ENCODE results near the gene BDKRB2. TPM values are rescaled to one million over a fixed set of nuclear protein-coding genes. Genes with fewer than 3 reads are reported as not detected.

Gene BDKRB2
- total RNA-seq, 1 donor from 2014 or later, result 2.6 TPM

DNA sequence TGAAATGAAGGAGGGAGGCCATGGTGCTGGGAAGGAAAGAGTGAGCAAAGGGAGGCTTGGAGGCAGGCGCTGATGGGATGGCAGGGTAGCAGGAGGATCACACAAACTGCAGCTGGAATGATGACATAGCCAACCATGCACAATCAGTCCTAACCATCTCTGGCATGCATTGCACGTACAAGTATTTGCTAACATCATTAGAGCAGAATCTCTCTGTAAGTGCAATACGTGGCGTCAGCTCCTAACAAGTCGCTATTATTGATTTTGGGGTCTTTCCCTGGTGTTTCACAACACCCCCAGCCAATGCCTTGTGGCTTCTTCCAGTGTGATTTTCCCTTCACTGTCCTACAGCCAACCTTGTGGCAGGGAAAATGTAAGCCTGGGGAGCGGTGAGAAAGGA lies 69.9 kb downstream of the BDKRB2 start:
- H3K36me3 ChIP-seq (ENCODE audit: control insufficient read depth in 3 of 3, insufficient read depth in 3 of 3, low read length in 3 of 3), result peaks cover 0 to 3% (median 0%) of the 10 kb centered on the region in 3 donors
- peaks cover 0 to 2% (median 2%) of the 10 kb centered on the region in 3 donors for H3K4me1 ChIP-seq (ENCODE audit: control insufficient read depth in 3 of 3, insufficient read depth in 3 of 3, low read length in 3 of 3)
- H3K9ac ChIP-seq (ENCODE audit: low read depth in 1 of 3, low read length in 3 of 3), result no peak overlapping the region
- H3K27ac ChIP-seq (ENCODE audit: low read depth, low read length), result no peak overlapping the region
- H3K4me3 ChIP-seq (ENCODE audit: low read length in 3 of 3), result no peak overlapping the region
- H3K27me3 ChIP-seq (ENCODE audit: control insufficient read depth in 3 of 3, insufficient read depth in 3 of 3, low read length in 3 of 3), result no peaks in the 10 kb centered on the region
- peaks cover 0 to 8% (median 7%) of the 10 kb centered on the region in 3 donors for H3K9me3 ChIP-seq (ENCODE audit: control insufficient read depth in 3 of 3, low read length in 3 of 3)

DNA sequence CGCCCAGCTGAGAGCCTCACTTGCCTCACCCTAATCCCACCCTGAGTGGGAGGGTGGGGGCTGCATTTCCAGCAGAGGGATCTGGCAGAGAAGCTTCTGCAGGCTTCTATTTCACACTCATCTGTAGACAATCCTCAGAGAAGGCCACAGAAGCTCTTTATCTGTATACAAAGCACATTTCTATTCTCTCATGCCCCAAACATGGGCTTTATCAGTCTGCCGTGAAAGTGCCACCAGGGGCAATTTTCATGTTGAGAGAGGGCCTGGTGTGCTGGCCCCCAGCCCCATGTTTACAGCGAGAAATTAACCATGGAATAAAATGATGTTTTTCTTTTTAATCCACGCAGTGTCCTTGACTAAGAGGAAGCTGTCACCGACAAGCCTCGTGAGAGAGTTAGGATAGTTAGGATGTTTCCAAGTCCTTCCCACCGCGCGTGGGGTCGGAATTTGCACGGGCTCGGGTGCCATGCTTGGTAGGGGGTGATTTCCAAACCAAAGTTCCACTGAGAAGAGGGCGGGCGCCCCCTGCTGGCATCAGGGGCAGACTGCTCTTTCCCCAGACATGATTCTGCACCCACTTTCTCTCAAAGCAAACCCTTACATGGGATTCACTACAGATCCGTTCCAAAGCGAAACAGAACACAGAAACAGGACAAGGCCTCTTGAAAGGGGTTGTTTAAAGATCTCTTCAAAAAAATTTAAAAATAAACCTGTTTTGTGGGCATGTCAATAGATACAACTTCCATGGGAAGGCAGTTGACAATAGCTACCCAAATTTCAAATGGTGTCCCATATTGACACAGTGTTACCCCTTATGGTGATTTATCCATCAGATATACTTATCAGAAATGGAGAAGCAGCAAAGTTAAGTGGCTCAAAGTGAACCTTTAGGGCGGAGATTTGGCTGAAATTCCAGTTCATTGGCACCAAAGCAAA lies 70.8 kb downstream of the BDKRB2 start:
- no peak overlapping the region for H3K9ac ChIP-seq (ENCODE audit: low read depth in 1 of 3, low read length in 3 of 3)
- no peak overlapping the region for H3K27ac ChIP-seq (ENCODE audit: low read depth, low read length)

DNA sequence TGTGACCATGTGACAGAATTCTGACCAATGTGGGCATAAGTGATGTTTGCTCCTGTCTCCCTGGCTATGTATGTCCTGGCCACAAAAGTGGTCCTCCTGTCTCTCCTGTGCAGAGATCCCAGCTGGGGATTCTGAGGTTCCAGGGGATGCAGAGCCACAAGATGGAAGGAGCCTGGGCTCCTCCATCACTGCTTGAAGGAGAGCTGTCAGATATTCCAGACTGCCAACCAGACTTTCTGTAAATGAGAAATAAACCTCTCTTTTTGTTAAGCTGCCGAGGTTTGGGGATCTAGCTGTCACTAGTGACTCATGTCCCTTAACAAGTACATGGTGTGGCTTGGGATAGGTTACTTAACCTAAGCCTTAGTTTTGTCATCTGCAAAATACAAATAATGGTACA lies 73.3 kb downstream of the BDKRB2 start:
- Histone ChIP-seq H3K27me3 (ENCODE audit: control insufficient read depth in 3 of 3, insufficient read depth in 3 of 3, low read length in 3 of 3) (no peaks in the 10 kb centered on the region), H3K9me3 (ENCODE audit: control insufficient read depth in 3 of 3, low read length in 3 of 3) (peaks cover 0 to 7% (median 5%) of the 10 kb centered on the region in 3 donors), H3K36me3 (ENCODE audit: control insufficient read depth in 3 of 3, insufficient read depth in 3 of 3, low read length in 3 of 3) (peaks cover 0 to 11% (median 7%) of the 10 kb centered on the region in 3 donors), H3K27ac (ENCODE audit: low read depth, low read length) (no peak overlapping the region), H3K9ac (ENCODE audit: low read depth in 1 of 3, low read length in 3 of 3) (no peak overlapping the region), H3K4me3 (ENCODE audit: low read length in 3 of 3) (no peak overlapping the region), H3K4me1 (ENCODE audit: control insufficient read depth in 3 of 3, insufficient read depth in 3 of 3, low read length in 3 of 3) (no peaks in the 10 kb centered on the region)

More for the DNA sequence above, 70.8 kb downstream of the BDKRB2 start:
- peaks cover 0 to 2% (median 0%) of the 10 kb centered on the region in 3 donors for H3K4me1 ChIP-seq (ENCODE audit: control insufficient read depth in 3 of 3, insufficient read depth in 3 of 3, low read length in 3 of 3)
- H3K9me3 ChIP-seq (ENCODE audit: control insufficient read depth in 3 of 3, low read length in 3 of 3), result peaks cover 0 to 8% (median 7%) of the 10 kb centered on the region in 3 donors
- no peaks in the 10 kb centered on the region for H3K27me3 ChIP-seq (ENCODE audit: control insufficient read depth in 3 of 3, insufficient read depth in 3 of 3, low read length in 3 of 3)
- peaks cover 0 to 3% (median 0%) of the 10 kb centered on the region in 3 donors for H3K36me3 ChIP-seq (ENCODE audit: control insufficient read depth in 3 of 3, insufficient read depth in 3 of 3, low read length in 3 of 3)
- H3K4me3 ChIP-seq (ENCODE audit: low read length in 3 of 3), result no peak overlapping the region

DNA sequence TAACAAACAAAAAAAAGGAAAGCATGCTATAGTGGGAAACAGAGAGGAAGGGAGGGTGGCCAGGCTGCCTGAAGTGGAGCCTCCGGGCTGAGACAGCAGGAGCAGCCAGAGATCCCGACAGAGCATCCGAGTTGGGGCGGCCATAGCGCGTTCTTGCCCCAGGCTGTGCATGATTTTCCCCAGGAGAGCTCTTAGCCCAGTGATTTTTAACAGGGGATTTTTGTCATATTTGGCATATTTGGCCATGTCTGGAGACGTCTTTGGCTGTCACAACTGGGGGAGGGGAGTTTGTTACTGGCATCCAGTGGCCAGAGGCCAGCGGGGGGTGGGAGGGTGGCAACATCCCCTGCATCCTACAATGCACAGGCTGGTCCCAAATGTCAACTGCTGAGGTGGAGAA lies 74.9 kb downstream of the BDKRB2 start:
- Histone ChIP-seq H3K36me3 (ENCODE audit: control insufficient read depth in 3 of 3, insufficient read depth in 3 of 3, low read length in 3 of 3) (peaks cover 6 to 17% (median 14%) of the 10 kb centered on the region in 3 donors), H3K27ac (ENCODE audit: low read depth, low read length) (no peak overlapping the region), H3K9ac (ENCODE audit: low read depth in 1 of 3, low read length in 3 of 3) (no peak overlapping the region), H3K9me3 (ENCODE audit: control insufficient read depth in 3 of 3, low read length in 3 of 3) (peaks cover 0 to 7% (median 5%) of the 10 kb centered on the region in 3 donors), H3K27me3 (ENCODE audit: control insufficient read depth in 3 of 3, insufficient read depth in 3 of 3, low read length in 3 of 3) (no peaks in the 10 kb centered on the region), H3K4me1 (ENCODE audit: control insufficient read depth in 3 of 3, insufficient read depth in 3 of 3, low read length in 3 of 3) (no peaks in the 10 kb centered on the region), H3K4me3 (ENCODE audit: low read length in 3 of 3) (no peak overlapping the region)

- Histone ChIP-seq H3K9ac (ENCODE audit: low read depth in 1 of 3, low read length in 3 of 3) (no peak overlapping the region), H3K27ac (ENCODE audit: low read depth, low read length) (no peak overlapping the region), H3K27me3 (ENCODE audit: control insufficient read depth in 3 of 3, insufficient read depth in 3 of 3, low read length in 3 of 3) (no peaks in the 10 kb centered on the region)
Measured at GRCh38 chr14:96280104-96280503, 75.5 kb downstream of the BDKRB2 start.

DNA sequence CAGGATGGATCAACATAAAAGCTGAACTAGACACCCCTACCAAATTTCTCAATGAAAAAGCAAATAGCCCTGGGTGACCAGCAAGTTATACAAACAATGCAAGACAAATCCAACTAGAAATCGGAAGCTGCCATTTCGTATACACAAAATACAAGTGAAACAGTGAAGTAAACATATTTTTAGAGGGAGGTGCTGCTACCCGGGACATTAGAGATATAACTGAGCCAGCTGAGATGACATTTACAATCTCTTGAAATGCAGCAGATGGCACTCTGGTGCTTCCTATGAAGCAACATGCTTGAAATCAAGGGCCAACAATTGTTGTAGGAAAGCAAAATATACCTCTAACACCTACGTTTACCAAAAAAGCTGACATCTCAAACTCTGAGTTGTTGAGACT lies 76.8 kb downstream of the BDKRB2 start:
- Histone ChIP-seq H3K9ac (ENCODE audit: low read depth in 1 of 3, low read length in 3 of 3) (no peak overlapping the region), H3K36me3 (ENCODE audit: control insufficient read depth in 3 of 3, insufficient read depth in 3 of 3, low read length in 3 of 3) (peaks cover 6 to 28% (median 22%) of the 10 kb centered on the region in 3 donors), H3K4me1 (ENCODE audit: control insufficient read depth in 3 of 3, insufficient read depth in 3 of 3, low read length in 3 of 3) (no peaks in the 10 kb centered on the region), H3K4me3 (ENCODE audit: low read length in 3 of 3) (no peak overlapping the region), H3K27me3 (ENCODE audit: control insufficient read depth in 3 of 3, insufficient read depth in 3 of 3, low read length in 3 of 3) (no peaks in the 10 kb centered on the region), H3K9me3 (ENCODE audit: control insufficient read depth in 3 of 3, low read length in 3 of 3) (peaks cover 0 to 7% (median 5%) of the 10 kb centered on the region in 3 donors), H3K27ac (ENCODE audit: low read depth, low read length) (no peak overlapping the region)

More at GRCh38 chr14:96280104-96280503, 75.5 kb downstream of the BDKRB2 start:
- Histone ChIP-seq H3K4me3 (ENCODE audit: low read length in 3 of 3) (no peak overlapping the region), H3K9me3 (ENCODE audit: control insufficient read depth in 3 of 3, low read length in 3 of 3) (peaks cover 0 to 7% (median 5%) of the 10 kb centered on the region in 3 donors), H3K4me1 (ENCODE audit: control insufficient read depth in 3 of 3, insufficient read depth in 3 of 3, low read length in 3 of 3) (no peaks in the 10 kb centered on the region), H3K36me3 (ENCODE audit: control insufficient read depth in 3 of 3, insufficient read depth in 3 of 3, low read length in 3 of 3) (peaks cover 6 to 18% (median 14%) of the 10 kb centered on the region in 3 donors)

DNA sequence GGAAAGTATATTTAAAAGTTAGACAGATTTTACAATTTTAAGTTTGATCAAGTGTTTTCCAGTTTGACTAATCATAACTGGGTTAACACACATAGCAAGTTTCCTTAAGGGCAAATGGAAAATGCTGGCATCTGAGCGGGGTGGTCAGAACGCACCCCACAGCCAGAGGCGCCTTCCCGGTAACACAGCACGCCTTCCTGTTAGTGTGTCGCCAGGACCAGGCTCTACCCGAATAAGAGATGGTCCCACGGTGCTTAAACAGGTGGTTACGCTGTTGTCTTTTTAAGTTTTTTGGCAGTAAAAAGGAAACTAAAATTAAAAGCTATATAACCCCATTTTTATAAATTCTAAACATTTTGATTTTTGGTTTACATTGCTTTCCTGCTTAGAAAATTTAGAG lies 79.4 kb downstream of the BDKRB2 start:
- Histone ChIP-seq H3K27me3 (ENCODE audit: control insufficient read depth in 3 of 3, insufficient read depth in 3 of 3, low read length in 3 of 3) (no peaks in the 10 kb centered on the region), H3K27ac (ENCODE audit: low read depth, low read length) (no peak overlapping the region), H3K4me3 (ENCODE audit: low read length in 3 of 3) (no peak overlapping the region), H3K4me1 (ENCODE audit: control insufficient read depth in 3 of 3, insufficient read depth in 3 of 3, low read length in 3 of 3) (no peaks in the 10 kb centered on the region), H3K9me3 (ENCODE audit: control insufficient read depth in 3 of 3, low read length in 3 of 3) (no peaks in the 10 kb centered on the region), H3K36me3 (ENCODE audit: control insufficient read depth in 3 of 3, insufficient read depth in 3 of 3, low read length in 3 of 3) (peaks cover 6 to 47% (median 26%) of the 10 kb centered on the region in 3 donors), H3K9ac (ENCODE audit: low read depth in 1 of 3, low read length in 3 of 3) (no peak overlapping the region)

DNA sequence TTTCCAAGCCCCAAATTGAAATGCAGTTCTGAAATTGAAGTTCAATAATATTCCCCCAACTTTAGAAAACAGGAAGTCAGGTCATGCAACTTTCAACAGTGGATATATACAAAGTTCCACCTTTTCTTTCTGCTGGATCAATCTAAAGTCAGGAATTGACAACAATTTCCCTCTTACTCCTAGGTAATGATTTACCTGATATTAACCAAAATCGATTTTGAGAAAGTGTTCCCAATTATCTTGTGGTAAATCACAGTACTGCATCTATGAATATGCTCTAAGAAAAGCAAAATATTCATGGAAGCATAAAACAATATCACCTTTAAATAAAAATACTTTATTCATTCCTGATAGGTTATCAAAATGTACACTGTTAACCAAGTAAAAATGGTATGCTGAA lies 79.8 kb downstream of the BDKRB2 start:
- Histone ChIP-seq H3K36me3 (ENCODE audit: control insufficient read depth in 3 of 3, insufficient read depth in 3 of 3, low read length in 3 of 3) (peaks cover 8 to 51% (median 30%) of the 10 kb centered on the region in 3 donors), H3K4me1 (ENCODE audit: control insufficient read depth in 3 of 3, insufficient read depth in 3 of 3, low read length in 3 of 3) (no peaks in the 10 kb centered on the region), H3K27ac (ENCODE audit: low read depth, low read length) (no peak overlapping the region), H3K9ac (ENCODE audit: low read depth in 1 of 3, low read length in 3 of 3) (no peak overlapping the region), H3K9me3 (ENCODE audit: control insufficient read depth in 3 of 3, low read length in 3 of 3) (no peaks in the 10 kb centered on the region), H3K4me3 (ENCODE audit: low read length in 3 of 3) (no peak overlapping the region), H3K27me3 (ENCODE audit: control insufficient read depth in 3 of 3, insufficient read depth in 3 of 3, low read length in 3 of 3) (no peaks in the 10 kb centered on the region)

GRCh38 chr14:96285667-96286066 lies 81.0 kb downstream of the BDKRB2 start:
- peaks cover 17 to 63% (median 42%) of the 10 kb centered on the region in 3 donors for H3K36me3 ChIP-seq (ENCODE audit: control insufficient read depth in 3 of 3, insufficient read depth in 3 of 3, low read length in 3 of 3)
- no peaks in the 10 kb centered on the region for H3K9me3 ChIP-seq (ENCODE audit: control insufficient read depth in 3 of 3, low read length in 3 of 3)
- no peaks in the 10 kb centered on the region for H3K4me1 ChIP-seq (ENCODE audit: control insufficient read depth in 3 of 3, insufficient read depth in 3 of 3, low read length in 3 of 3)
- H3K4me3 ChIP-seq (ENCODE audit: low read length in 3 of 3), result no peak overlapping the region
- no peak overlapping the region for H3K27ac ChIP-seq (ENCODE audit: low read depth, low read length)
- H3K9ac ChIP-seq (ENCODE audit: low read depth in 1 of 3, low read length in 3 of 3), result no peak overlapping the region
- H3K27me3 ChIP-seq (ENCODE audit: control insufficient read depth in 3 of 3, insufficient read depth in 3 of 3, low read length in 3 of 3), result no peaks in the 10 kb centered on the region

- Histone ChIP-seq H3K27me3 (ENCODE audit: control insufficient read depth in 3 of 3, insufficient read depth in 3 of 3, low read length in 3 of 3) (no peaks in the 10 kb centered on the region), H3K4me1 (ENCODE audit: control insufficient read depth in 3 of 3, insufficient read depth in 3 of 3, low read length in 3 of 3) (no peaks in the 10 kb centered on the region), H3K9ac (ENCODE audit: low read depth in 1 of 3, low read length in 3 of 3) (no peak overlapping the region), H3K36me3 (ENCODE audit: control insufficient read depth in 3 of 3, insufficient read depth in 3 of 3, low read length in 3 of 3) (peaks cover 17 to 69% (median 45%) of the 10 kb centered on the region in 3 donors), H3K9me3 (ENCODE audit: control insufficient read depth in 3 of 3, low read length in 3 of 3) (no peaks in the 10 kb centered on the region), H3K4me3 (ENCODE audit: low read length in 3 of 3) (no peak overlapping the region), H3K27ac (ENCODE audit: low read depth, low read length) (no peak overlapping the region)
Measured at GRCh38 chr14:96286251-96286650, 81.6 kb downstream of the BDKRB2 start.
